Measurements from ENCODE around the gene SPEG.

GRCh38 chr2:219445220-219445640 is 10.6 kb downstream of the SPEG start:
- no peak for TF ChIP-seq CTCF (IDR thresholded peaks at IDR 0.05; ENCODE audit: low read depth, low read length)
- TF ChIP-seq EZH2phosphoT487 (IDR thresholded peaks at IDR 0.05; ENCODE audit: low read depth), result no peak

Measured in OCI-LY3 (cell line).